Calu3 (cell line): Measurements from ENCODE around the gene HBEGF. TPM values are rescaled to one million over a fixed set of nuclear protein-coding genes. Genes with fewer than 3 reads are reported as not detected.

Source experiments
- BruUV-seq: library from RNA; stranded (reverse); fragments of 400-500 nt; replicated peaks from 2 replicates; lab custom pipeline; 2021; lab: Mats Ljungman, UMichigan
- CTCF ChIA-PET: fragments of 300-600 bp; sonication (Branson Sonifier 250); formaldehyde crosslinking; loops from one replicate; lab custom pipeline; 2022; ENCODE audit warnings: antibody characterized with exemption; lab: Charles Lee
- DNase-seq: peaks from one replicate; pipeline ENCODE4 v3.0.0; 2022
- H3K27ac Mint-ChIP-seq: one replicate; pipeline ENCODE4 v1.8.0; 2022; ENCODE audit warnings: mixed read lengths; ENCODE audit not compliant: unreplicated experiment
- H3K27me3 Mint-ChIP-seq: one replicate; pipeline ENCODE4 v1.8.0; 2022; ENCODE audit warnings: mixed read lengths; ENCODE audit not compliant: unreplicated experiment
- H3K36me3 Mint-ChIP-seq: one replicate; pipeline ENCODE4 v1.8.0; 2022; ENCODE audit warnings: mild to moderate bottlenecking, moderate library complexity, mixed read lengths; ENCODE audit not compliant: insufficient read depth, unreplicated experiment
- H3K4me1 Mint-ChIP-seq: one replicate; pipeline ENCODE4 v1.8.0; 2022; ENCODE audit warnings: mild to moderate bottlenecking, low read depth, mixed read lengths; ENCODE audit not compliant: unreplicated experiment
- H3K4me3 Mint-ChIP-seq: one replicate; pipeline ENCODE4 v1.8.0; 2022; ENCODE audit warnings: mild to moderate bottlenecking, low read depth, moderate library complexity, mixed read lengths; ENCODE audit not compliant: unreplicated experiment
- H3K9me3 Mint-ChIP-seq: one replicate; pipeline ENCODE4 v1.8.0; 2022; ENCODE audit warnings: low read depth, mixed read lengths; ENCODE audit not compliant: unreplicated experiment
- CTCF ChIP-seq: fragments of 200-600 bp; IDR thresholded peaks from one replicate; pipeline ENCODE4 v1.8.0; 2022; ENCODE audit warnings: antibody characterized with exemption; ENCODE audit not compliant: unreplicated experiment
- intact Hi-C: fragments of 100-400 bp; cut with micrococcal nuclease; formaldehyde crosslinking; loops from one replicate; pipeline ENCODE4 v1.10.0; 2022; ENCODE audit not compliant: unreplicated experiment
- total RNA-seq: library from RNA; stranded (reverse); gene quantifications from 2 replicates; pipeline ENCODE4 v1.2.3, GENCODE V29; 2022

HBEGF gene
- total RNA-seq, 1 experiment from 2014 or later: 7.2 TPM

GRCh38 chr5:140360681-140361479 is 14.5 kb upstream of the HBEGF start:
- H3K4me1 Mint-ChIP-seq: peaks cover 24% of the 10 kb centered on the region
- CTCF ChIA-PET: interaction anchor here (0.8 kb wide), 1 partner anchor 56 kb away, joined by 3 read pairs; no protein-coding TSS in a partner anchor
- intact Hi-C loops: loop anchor here (5.0 kb wide), 1 partner anchor 361 kb away; no protein-coding TSS in a partner anchor

DNA sequence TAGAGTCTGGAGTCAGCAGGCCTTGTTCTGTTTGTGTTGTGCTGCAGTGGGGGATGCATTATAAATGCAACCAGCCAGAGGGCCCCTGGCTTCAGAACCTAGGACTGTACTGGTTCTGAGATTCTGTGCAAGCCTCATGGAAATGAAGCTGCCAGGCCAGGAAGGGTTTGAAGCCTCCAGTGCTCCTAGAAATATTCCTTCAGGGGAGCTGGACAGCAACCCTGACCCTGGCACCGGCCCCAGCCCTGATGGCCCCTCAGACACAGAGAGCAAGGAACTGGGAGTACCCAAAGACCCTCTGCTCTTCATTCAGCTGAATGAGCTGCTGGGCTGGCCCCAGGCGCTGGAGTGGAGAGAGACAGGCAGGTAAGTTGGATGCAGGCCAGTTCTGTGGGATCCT is 13.7 kb upstream of the HBEGF start, which contains the start of gene SLC4A9:
Gene SLC4A9 (plus strand): TSS at position 94 of the 400 bp plus-strand sequence. CDS start 43 bp downstream, at position 137.
- H3K9me3 Mint-ChIP-seq: no peaks in the 10 kb centered on the region
- H3K36me3 Mint-ChIP-seq: peaks cover 9% of the 10 kb centered on the region
- H3K27ac Mint-ChIP-seq: no peak within 1 kb of the TSS
- intact Hi-C loops: loop anchor here (5.0 kb wide), 1 partner anchor 362 kb away; no protein-coding TSS in a partner anchor
- TF ChIP-seq CTCF: no peak
- no peak within 1 kb of the TSS for H3K4me3 Mint-ChIP-seq
- no TSS peak for BruUV-seq
- no peaks in the 10 kb centered on the region for H3K27me3 Mint-ChIP-seq
- CTCF ChIA-PET: interaction anchor here (0.8 to 2.1 kb wide), 2 partner anchors 55 to 120 kb away, joined by 3 to 15 read pairs; no protein-coding TSS in a partner anchor
- no peak for DNase-seq
- H3K4me1 Mint-ChIP-seq: peaks cover 24% of the 10 kb centered on the region

More at GRCh38 chr5:140360681-140361479, 14.5 kb upstream of the HBEGF start:
- Mint-ChIP-seq H3K9me3 (no peaks in the 10 kb centered on the region), H3K27me3 (no peaks in the 10 kb centered on the region), H3K36me3 (peaks cover 9% of the 10 kb centered on the region), H3K27ac (no peak overlapping the region), H3K4me3 (no peak overlapping the region)
- BruUV-seq: no TSS peak
- TF ChIP-seq CTCF: no peak
- DNase-seq: no peak

GRCh38 chr5:140358738-140359310 is 12.4 kb upstream of the HBEGF start:
- intact Hi-C loops: loop anchor here (5.0 kb wide), 1 partner anchor 282 kb away; no protein-coding TSS in a partner anchor
- peak; percentile 67 for DNase-seq
- H3K27ac Mint-ChIP-seq: no peak overlapping the region
- TF ChIP-seq CTCF: peak; percentile 22
- CTCF ChIA-PET: interaction anchor here (0.6 to 2.1 kb wide), 15 partner anchors 11 to 949 kb away, joined by 3 to 27 read pairs (median 4); partner anchors contain the start of genes HBEGF and PURA
- H3K27me3 Mint-ChIP-seq: no peaks in the 10 kb centered on the region
- no TSS peak for BruUV-seq
- H3K4me3 Mint-ChIP-seq: no peak overlapping the region
- H3K36me3 Mint-ChIP-seq: peaks cover 9% of the 10 kb centered on the region
- H3K4me1 Mint-ChIP-seq: peaks cover 24% of the 10 kb centered on the region
- H3K9me3 Mint-ChIP-seq: no peaks in the 10 kb centered on the region

DNA sequence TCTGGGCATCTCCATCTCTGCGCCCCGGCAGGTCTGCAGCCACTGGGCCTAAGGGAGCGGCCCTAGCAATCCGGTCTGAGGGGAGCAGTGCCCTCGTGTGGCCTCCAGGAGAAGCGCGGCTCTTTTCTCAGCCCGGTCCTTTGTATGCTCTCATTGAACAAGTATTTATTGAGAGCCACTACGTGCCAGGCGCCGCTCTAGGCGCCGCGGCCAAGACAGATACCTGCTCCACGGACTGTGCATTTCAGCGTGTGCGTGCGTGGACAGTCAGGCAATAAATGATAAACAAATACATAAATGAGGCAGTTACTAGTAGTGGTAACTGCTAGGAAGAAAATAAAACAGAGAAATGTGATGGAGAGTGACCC is 11.3 kb upstream of the HBEGF start:
- intact Hi-C loops: loop anchor here (1.0 to 5.0 kb wide), 3 partner anchors 113 to 280 kb away; no protein-coding TSS in a partner anchor
- peak; percentile 90 for DNase-seq
- Mint-ChIP-seq H3K4me3 (peak overlapping the region; percentile 41), H3K27ac (peak overlapping the region; percentile 38), H3K36me3 (peaks cover 5% of the 10 kb centered on the region), H3K4me1 (peaks cover 17% of the 10 kb centered on the region), H3K27me3 (no peaks in the 10 kb centered on the region), H3K9me3 (no peaks in the 10 kb centered on the region)
- CTCF ChIA-PET: interaction anchor here (0.9 to 2.1 kb wide), 2 partner anchors 12 to 106 kb away, joined by 4 to 27 read pairs; partner anchors contain the start of gene HBEGF
- peak; percentile 90 for TF ChIP-seq CTCF
- BruUV-seq: no TSS peak
